GM23248 (cell line): Measurements from ENCODE around the gene ZNF668.

Source experiments
- EZH2 ChIP-seq: fragments of 200-600 bp; sonication (generic); IDR thresholded peaks from 2 replicates; pipeline ENCODE4 v1.6.1; 2018; ENCODE audit warnings: antibody characterized with exemption, mild to moderate bottlenecking; ENCODE audit not compliant: insufficient read depth, poor library complexity, severe bottlenecking
- EZH2phosphoT487 ChIP-seq: fragments of 200-600 bp; sonication (generic); IDR thresholded peaks from 2 replicates; pipeline ENCODE4 v1.6.1; 2018; ENCODE audit warnings: antibody characterized with exemption, moderate library complexity, mild to moderate bottlenecking, low read depth; ENCODE audit not compliant: insufficient read depth

DNA sequence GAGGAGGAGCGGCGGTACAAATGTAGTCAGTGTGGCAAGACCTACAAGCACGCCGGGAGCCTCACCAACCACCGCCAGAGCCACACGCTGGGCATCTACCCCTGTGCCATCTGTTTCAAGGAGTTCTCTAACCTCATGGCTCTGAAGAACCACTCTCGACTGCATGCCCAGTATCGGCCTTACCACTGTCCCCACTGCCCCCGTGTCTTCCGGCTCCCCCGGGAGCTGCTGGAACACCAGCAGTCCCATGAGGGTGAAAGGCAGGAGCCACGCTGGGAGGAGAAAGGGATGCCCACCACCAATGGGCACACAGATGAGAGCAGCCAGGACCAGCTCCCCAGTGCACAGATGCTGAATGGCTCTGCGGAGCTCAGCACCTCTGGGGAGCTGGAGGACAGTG is 3.0 kb upstream of the ZNF668 start:
- no peak for TF ChIP-seq EZH2
- no peak for TF ChIP-seq EZH2phosphoT487
